ENCODE data around the gene MCOLN3. TPM values are rescaled to one million over a fixed set of nuclear protein-coding genes. Genes with fewer than 3 reads are reported as not detected.

MCOLN3 gene
- total RNA-seq, 4 donors from 2014 or later = 0.52 to 3.2 (median 1.6) TPM

DNA sequence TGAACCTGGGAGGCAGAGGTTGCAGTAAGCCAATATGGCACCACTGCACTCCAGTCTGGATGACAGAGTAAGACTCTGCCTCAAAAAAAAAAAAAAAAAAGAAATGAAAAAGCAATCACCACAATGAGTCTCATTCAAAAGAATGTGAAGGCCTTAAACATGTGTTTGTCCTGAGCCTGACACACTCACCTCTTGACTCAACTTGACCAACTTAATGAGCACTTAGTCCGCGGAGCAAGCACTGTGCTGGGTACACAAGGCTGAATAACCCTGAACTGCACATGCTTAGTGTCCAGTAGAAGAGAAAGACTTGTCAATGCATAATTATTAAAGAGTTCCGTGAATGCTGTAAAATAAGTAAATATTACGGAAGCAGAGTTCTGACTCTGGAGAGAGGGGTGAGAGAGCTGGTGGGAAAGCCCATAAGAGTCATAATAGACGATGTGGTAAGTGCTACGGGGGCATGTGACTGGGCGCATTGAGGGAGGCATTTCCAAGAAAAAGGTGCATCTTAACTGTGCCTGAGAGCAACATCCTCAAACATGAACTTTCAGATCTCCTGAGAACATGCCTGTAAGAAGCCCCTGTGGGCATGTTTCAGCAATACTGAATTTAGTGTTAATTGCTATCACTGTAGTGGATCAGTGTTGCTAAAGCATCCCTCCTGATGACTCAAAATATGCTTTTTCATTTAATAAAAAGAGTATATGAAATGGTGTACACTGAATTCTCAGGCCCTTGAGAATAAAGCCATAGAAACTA is 78.6 kb downstream of the MCOLN3 start:
- no peaks in the 10 kb centered on the region for H3K27me3 ChIP-seq
- H3K36me3 ChIP-seq = no peaks in the 10 kb centered on the region
- no peak overlapping the region for H3K4me3 ChIP-seq
- no peak overlapping the region for H3K27ac ChIP-seq
- 91 to 97% methylated on average over 6 to 7 of the region's 7 CpGs for WGBS, 2 donors (ENCODE audit: low coverage in 1 of 2)
- no peaks in the 10 kb centered on the region for H3K4me1 ChIP-seq
- H3K9me3 ChIP-seq = no peaks in the 10 kb centered on the region
- no peak for ATAC-seq
- TF ChIP-seq POLR2A (IDR thresholded peaks at IDR 0.05) (no peak), POLR2AphosphoS5 (IDR thresholded peaks at IDR 0.05) (no peak), EP300 (IDR thresholded peaks at IDR 0.05) (no peak)
- TF ChIP-seq, protein P1, sequence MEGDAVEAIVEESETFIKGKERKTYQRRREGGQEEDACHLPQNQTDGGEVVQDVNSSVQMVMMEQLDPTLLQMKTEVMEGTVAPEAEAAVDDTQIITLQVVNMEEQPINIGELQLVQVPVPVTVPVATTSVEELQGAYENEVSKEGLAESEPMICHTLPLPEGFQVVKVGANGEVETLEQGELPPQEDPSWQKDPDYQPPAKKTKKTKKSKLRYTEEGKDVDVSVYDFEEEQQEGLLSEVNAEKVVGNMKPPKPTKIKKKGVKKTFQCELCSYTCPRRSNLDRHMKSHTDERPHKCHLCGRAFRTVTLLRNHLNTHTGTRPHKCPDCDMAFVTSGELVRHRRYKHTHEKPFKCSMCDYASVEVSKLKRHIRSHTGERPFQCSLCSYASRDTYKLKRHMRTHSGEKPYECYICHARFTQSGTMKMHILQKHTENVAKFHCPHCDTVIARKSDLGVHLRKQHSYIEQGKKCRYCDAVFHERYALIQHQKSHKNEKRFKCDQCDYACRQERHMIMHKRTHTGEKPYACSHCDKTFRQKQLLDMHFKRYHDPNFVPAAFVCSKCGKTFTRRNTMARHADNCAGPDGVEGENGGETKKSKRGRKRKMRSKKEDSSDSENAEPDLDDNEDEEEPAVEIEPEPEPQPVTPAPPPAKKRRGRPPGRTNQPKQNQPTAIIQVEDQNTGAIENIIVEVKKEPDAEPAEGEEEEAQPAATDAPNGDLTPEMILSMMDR (IDR thresholded peaks at IDR 0.05) = no peak

DNA sequence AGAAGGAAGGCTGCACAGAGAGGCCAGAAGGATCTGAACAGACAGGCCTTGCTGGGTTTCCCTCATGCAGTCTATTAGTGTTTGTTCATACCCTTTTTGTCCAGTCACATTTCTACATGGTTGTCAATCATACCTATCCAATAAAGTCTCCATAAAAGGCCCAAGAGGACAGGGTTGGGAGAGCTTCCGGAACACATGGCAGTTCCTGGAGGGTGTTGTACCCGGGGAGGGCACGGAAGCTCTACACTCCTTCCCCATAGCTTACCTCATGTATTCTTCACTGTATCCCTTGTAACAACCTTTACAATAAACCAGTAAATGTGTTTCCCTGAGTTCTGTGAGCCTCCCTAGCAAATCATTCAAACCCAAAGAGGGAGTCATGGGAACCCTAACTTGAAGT is 79.4 kb downstream of the MCOLN3 start:
- no peaks in the 10 kb centered on the region for H3K36me3 ChIP-seq
- no peaks in the 10 kb centered on the region for H3K4me1 ChIP-seq
- no peak overlapping the region for H3K27ac ChIP-seq
- H3K27me3 ChIP-seq = no peaks in the 10 kb centered on the region
- WGBS, 2 donors (ENCODE audit: low coverage in 1 of 2) = 100% methylated on average over 1 of the region's 3 CpGs
- no peak overlapping the region for H3K4me3 ChIP-seq
- ATAC-seq = no peak
- H3K9me3 ChIP-seq = no peaks in the 10 kb centered on the region
- TF ChIP-seq EP300 (IDR thresholded peaks at IDR 0.05) = no peak
- TF ChIP-seq POLR2A (IDR thresholded peaks at IDR 0.05) = no peak
- TF ChIP-seq, protein P1 (IDR thresholded peaks at IDR 0.05) = no peak
- no peak for TF ChIP-seq POLR2AphosphoS5 (IDR thresholded peaks at IDR 0.05)

DNA sequence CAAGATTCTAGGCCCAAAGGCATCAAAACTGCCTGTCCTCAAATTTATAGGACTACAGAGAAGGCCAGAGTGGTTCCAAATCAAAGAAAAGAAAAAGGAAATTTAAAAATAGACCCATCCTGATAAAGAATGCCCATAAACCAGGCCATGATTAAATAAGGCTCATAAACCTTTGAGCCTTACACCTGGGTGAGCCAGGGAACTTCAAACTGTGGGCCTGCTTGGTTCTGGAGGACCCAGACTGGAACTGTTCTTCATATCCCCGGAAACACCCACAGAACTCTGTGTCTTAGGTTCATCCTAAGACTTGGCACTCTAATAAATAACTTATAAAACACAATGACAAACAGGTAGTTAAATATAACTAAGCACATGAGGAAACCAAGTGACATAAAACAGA is 80.2 kb downstream of the MCOLN3 start:
- no peak for ATAC-seq
- 80 to 100% methylated on average over 1 of the region's 1 CpG for WGBS, 2 donors (ENCODE audit: low coverage in 1 of 2)

More for the DNA sequence above, 80.2 kb downstream of the MCOLN3 start:
- H3K27me3 ChIP-seq = no peaks in the 10 kb centered on the region
- H3K4me1 ChIP-seq = no peaks in the 10 kb centered on the region
- H3K36me3 ChIP-seq = no peaks in the 10 kb centered on the region
- H3K27ac ChIP-seq = no peak overlapping the region
- H3K9me3 ChIP-seq = no peaks in the 10 kb centered on the region
- TF ChIP-seq, protein P1 (IDR thresholded peaks at IDR 0.05) = no peak
- TF ChIP-seq POLR2AphosphoS5 (IDR thresholded peaks at IDR 0.05) (no peak), POLR2A (IDR thresholded peaks at IDR 0.05) (no peak), EP300 (IDR thresholded peaks at IDR 0.05) (no peak)
- no peak overlapping the region for H3K4me3 ChIP-seq

Other genes starting within 250 kb of the MCOLN3 start
- gene LPAR3, start 155.3 kb downstream of the MCOLN3 start, total RNA-seq = 1 to 10 TPM in 1 of 4 donors, under 1 TPM in 2, not detected in 1; 0.13 to 3.3 (median 0.23) TPM
- 1 to 10 TPM in 1 of 4 donors, under 1 TPM in 3; 0.19 to 1.9 (median 0.69) TPM for gene MCOLN2, start 51.4 kb downstream of the MCOLN3 start, total RNA-seq
- gene SYDE2, start 152.5 kb upstream of the MCOLN3 start, total RNA-seq = 100 to 1,000 TPM in 2 of 4 donors, 10 to 100 TPM in 2; 30.4 to 115 (median 85.2) TPM
- 10 to 100 TPM; 12.7 to 27.2 (median 21.0) TPM for gene C1orf52, start 211.2 kb upstream of the MCOLN3 start, total RNA-seq
- 10 to 100 TPM in 2 of 4 donors, 1 to 10 TPM in 2; 9.4 to 21.3 (median 10.6) TPM for gene BCL10, start 228.1 kb upstream of the MCOLN3 start, total RNA-seq

Data from gastroesophageal sphincter (tissue), 4 donors.